Neural cell (in vitro differentiated cells): Measurements from ENCODE around the gene TACR2. TPM values are rescaled to one million over a fixed set of nuclear protein-coding genes. Genes with fewer than 3 reads are reported as not detected.

Source experiments
- H2AFZ ChIP-seq: fragments of 200-600, 300-800 bp; sonication (generic), shearing (Covaris generic); 2 replicates; pipeline ENCODE4 v1.6.0; 2014; ENCODE audit warnings: low read depth, mild to moderate bottlenecking, antibody characterized with exemption, low read length, moderate library complexity
- H3F3A ChIP-seq: fragments of 200-600 bp; shearing (Covaris generic); 2 replicates; pipeline ENCODE4 v1.6.1; 2016; ENCODE audit warnings: mild to moderate bottlenecking, moderate library complexity, mixed read lengths, antibody characterized with exemption, low read length; ENCODE audit not compliant: insufficient read depth, poor library complexity, severe bottlenecking
- H3K27ac ChIP-seq: fragments of 200-600, 300-800 bp; sonication (generic), shearing (Covaris generic); 2 replicates; pipeline ENCODE4 v1.5.1; 2014; ENCODE audit warnings: mild to moderate bottlenecking, low read length, moderate library complexity
- H3K27me3 ChIP-seq: fragments of 300-800, 200-600 bp; sonication (generic), shearing (Covaris generic); 2 replicates; pipeline ENCODE4 v1.6.0; 2014; ENCODE audit warnings: mild to moderate bottlenecking, low read depth, low read length, moderate library complexity; ENCODE audit not compliant: insufficient read depth
- H3K36me3 ChIP-seq: fragments of 300-800, 200-600 bp; sonication (generic), shearing (Covaris generic); 2 replicates; pipeline ENCODE4 v1.5.1; 2014; ENCODE audit warnings: mild to moderate bottlenecking, antibody characterized with exemption, low read length, moderate library complexity; ENCODE audit not compliant: insufficient read depth
- H3K4me2 ChIP-seq: fragments of 300-800, 200-600 bp; sonication (generic), shearing (Covaris generic); 2 replicates; pipeline ENCODE4 v1.6.0; 2014; ENCODE audit warnings: mild to moderate bottlenecking, low read length
- H3K4me3 ChIP-seq: fragments of 300-800, 200-600 bp; sonication (generic), shearing (Covaris generic); 2 replicates; pipeline ENCODE4 v1.5.1; 2014; ENCODE audit warnings: mild to moderate bottlenecking, low read length, moderate library complexity
- H3K79me2 ChIP-seq: fragments of 200-600 bp; shearing (Covaris generic); replicated peaks from 2 replicates; pipeline ENCODE4 v1.6.0; 2014; ENCODE audit warnings: mild to moderate bottlenecking, low read length, moderate library complexity; ENCODE audit not compliant: insufficient read depth
- H3K9ac ChIP-seq: fragments of 300-800, 200-600 bp; sonication (generic), shearing (Covaris generic); 2 replicates; pipeline ENCODE4 v1.6.1; 2016; ENCODE audit warnings: mild to moderate bottlenecking, low read length, mixed read lengths
- H3K9me2 ChIP-seq: fragments of 200-600 bp; shearing (Covaris generic); 2 replicates; pipeline ENCODE4 v1.6.1; 2016; ENCODE audit warnings: mild to moderate bottlenecking, low read length, mixed read lengths; ENCODE audit not compliant: insufficient read depth
- H3K9me3 ChIP-seq: fragments of 200-600, 300-800 bp; sonication (generic), shearing (Covaris generic); 2 replicates; pipeline ENCODE4 v1.6.1; 2016; ENCODE audit warnings: mild to moderate bottlenecking, mixed run types, low read length, moderate library complexity, mixed read lengths
- H4K20me1 ChIP-seq: fragments of 200-600 bp; shearing (Covaris generic); 2 replicates; pipeline ENCODE4 v1.6.1; 2016; ENCODE audit warnings: mild to moderate bottlenecking, mixed run types; ENCODE audit not compliant: insufficient read depth
- CTCF ChIP-seq: fragments of 450-650 bp; IDR thresholded peaks from 2 replicates; pipeline ENCODE4 v1.5.1; 2014; ENCODE audit warnings: antibody characterized with exemption, mild to moderate bottlenecking, moderate library complexity; ENCODE audit not compliant: poor library complexity, severe bottlenecking
- EP300 ChIP-seq: fragments of 450-650 bp; conservative IDR thresholded peaks from 2 replicates; pipeline ENCODE4 v1.6.1; 2014; ENCODE audit warnings: antibody characterized with exemption, mild to moderate bottlenecking, moderate library complexity; ENCODE audit not compliant: poor library complexity, severe bottlenecking
- EZH2 ChIP-seq: fragments of 200-600, 300-800 bp; shearing (Covaris generic), sonication (generic); IDR thresholded peaks from 2 replicates; pipeline ENCODE4 v1.6.1; 2014; ENCODE audit warnings: antibody characterized with exemption, low read length, borderline replicate concordance, mild to moderate bottlenecking; ENCODE audit not compliant: insufficient read depth, poor library complexity, severe bottlenecking
- MXI1 ChIP-seq: fragments of 450-650 bp; conservative IDR thresholded peaks from 2 replicates; pipeline ENCODE4 v1.6.1; 2014; ENCODE audit warnings: antibody characterized with exemption, mild to moderate bottlenecking; ENCODE audit not compliant: poor library complexity, severe bottlenecking
- POLR2AphosphoS5 ChIP-seq: IDR thresholded peaks from 2 replicates; pipeline ENCODE4 v1.6.1; 2012
- RAD21 ChIP-seq: fragments of 450-650 bp; conservative IDR thresholded peaks from 2 replicates; pipeline ENCODE4 v1.6.1; 2014; ENCODE audit warnings: antibody characterized with exemption, mild to moderate bottlenecking, moderate library complexity
- REST ChIP-seq: IDR thresholded peaks from 2 replicates; pipeline ENCODE4 v1.6.1; 2012; ENCODE audit warnings: borderline replicate concordance
- SMC3 ChIP-seq: fragments of 450-650 bp; conservative IDR thresholded peaks from 2 replicates; pipeline ENCODE4 v1.6.1; 2014; ENCODE audit warnings: antibody characterized with exemption, mild to moderate bottlenecking, moderate library complexity; ENCODE audit not compliant: poor library complexity
- TAF1 ChIP-seq: IDR thresholded peaks from 2 replicates; pipeline ENCODE4 v1.6.1; 2012; ENCODE audit warnings: low read depth
- polyA plus RNA-seq: library from polyadenylated mRNA; depleted of rRNA; stranded (reverse); fragments of >200 nt; gene quantifications from 2 replicates; pipeline ENCODE4 v1.2.3, GENCODE V29; 2014

Gene TACR2
- polyA plus RNA-seq, 1 donor from 2014 or later, result not detected

- Histone ChIP-seq H2AFZ (no peak overlapping the region), H3K27me3 (no peaks in the 10 kb centered on the region), H3K4me2 (no peak overlapping the region), H4K20me1 (no peaks in the 10 kb centered on the region), H3K9ac (no peak overlapping the region), H3K9me2 (no peaks in the 10 kb centered on the region), H3K27ac (no peak overlapping the region), H3K9me3 (no peaks in the 10 kb centered on the region), H3K36me3 (no peaks in the 10 kb centered on the region), H3K4me3 (no peak overlapping the region), H3F3A (no peaks in the 10 kb centered on the region), H3K79me2 (no peaks in the 10 kb centered on the region)
- no peak for TF ChIP-seq MXI1
- TF ChIP-seq CTCF, result no peak
- TF ChIP-seq EP300, result no peak
- no peak for TF ChIP-seq SMC3
- TF ChIP-seq TAF1, result no peak
- TF ChIP-seq RAD21, result no peak
- no peak for TF ChIP-seq EZH2
- TF ChIP-seq REST, result no peak
- TF ChIP-seq POLR2AphosphoS5, result no peak
Observed at GRCh38 chr10:69403066-69403465, 13.7 kb downstream of the TACR2 start.

GRCh38 chr10:69402386-69402785 is 14.3 kb downstream of the TACR2 start:
- Histone ChIP-seq H3F3A (no peaks in the 10 kb centered on the region), H3K27me3 (no peaks in the 10 kb centered on the region), H3K4me2 (no peak overlapping the region), H3K79me2 (no peaks in the 10 kb centered on the region), H3K9me2 (no peaks in the 10 kb centered on the region), H3K36me3 (no peaks in the 10 kb centered on the region), H4K20me1 (no peaks in the 10 kb centered on the region), H3K27ac (no peak overlapping the region), H3K4me3 (no peak overlapping the region), H2AFZ (no peak overlapping the region), H3K9me3 (no peaks in the 10 kb centered on the region), H3K9ac (no peak overlapping the region)
- TF ChIP-seq MXI1 (no peak), TAF1 (no peak)

GRCh38 chr10:69401416-69401815 is 15.3 kb downstream of the TACR2 start:
- no peak overlapping the region for H3K27ac ChIP-seq
- TF ChIP-seq EZH2, result no peak
- TF ChIP-seq REST, result no peak
- no peak for TF ChIP-seq EP300
- TF ChIP-seq CTCF, result no peak
- no peak for TF ChIP-seq MXI1
- TF ChIP-seq POLR2AphosphoS5, result no peak
- TF ChIP-seq TAF1, result no peak
- no peak for TF ChIP-seq RAD21
- TF ChIP-seq SMC3, result no peak
- no peaks in the 10 kb centered on the region for H3F3A ChIP-seq
- no peak overlapping the region for H3K4me2 ChIP-seq
- H3K9me2 ChIP-seq, result no peaks in the 10 kb centered on the region
- no peaks in the 10 kb centered on the region for H3K27me3 ChIP-seq
- no peak overlapping the region for H3K4me3 ChIP-seq
- no peaks in the 10 kb centered on the region for H3K36me3 ChIP-seq
- H4K20me1 ChIP-seq, result no peaks in the 10 kb centered on the region
- H3K9me3 ChIP-seq, result no peaks in the 10 kb centered on the region
- H2AFZ ChIP-seq, result no peak overlapping the region
- no peak overlapping the region for H3K9ac ChIP-seq
- H3K79me2 ChIP-seq, result no peaks in the 10 kb centered on the region
